IPS DF 6.9 (cell line): ENCODE measurements around the gene CCDC195.
"Not testable (repeated sequence)": the region's sequence is repeated elsewhere in the genome, so short reads cannot be mapped to it uniquely, and the experiment has no call there.

Experiments
- DNase-seq: peaks from one replicate; pipeline ENCODE4 v3.0.0-alpha.2; 2013; ENCODE audit warnings: low read depth, low spot score
- H3K27ac ChIP-seq: one replicate; pipeline ENCODE4 v1.5.1; 2013; ENCODE audit warnings: low read length, control low read depth
- H3K27me3 ChIP-seq: 2 replicates; pipeline ENCODE4 v1.6.1; 2013; ENCODE audit warnings: mild to moderate bottlenecking, low read length; ENCODE audit not compliant: control insufficient read depth, insufficient read depth
- H3K36me3 ChIP-seq: 2 replicates; pipeline ENCODE4 v1.6.1; 2013; ENCODE audit warnings: low read length; ENCODE audit not compliant: control insufficient read depth, insufficient read depth
- H3K4me1 ChIP-seq: 2 replicates; pipeline ENCODE4 v1.6.1; 2013; ENCODE audit warnings: low read length; ENCODE audit not compliant: control insufficient read depth, insufficient read depth
- H3K4me3 ChIP-seq: 2 replicates; pipeline ENCODE4 v1.5.1; 2013; ENCODE audit warnings: mild to moderate bottlenecking, low read length
- H3K9me3 ChIP-seq: 2 replicates; pipeline ENCODE4 v1.6.1; 2013; ENCODE audit warnings: low read length, inconsistent platforms; ENCODE audit not compliant: control insufficient read depth, insufficient read depth
- WGBS: extraction: QIAGEN DNeasy Blood & Tissue Kit; methylation state at CpG from one replicate; pipeline ENCODE4 v1.1.7; 2013; ENCODE audit warnings: mixed read lengths, missing lambda C conversion rate; ENCODE audit not compliant: insufficient read length, insufficient coverage; 5-methylcytosine and 5-hydroxymethylcytosine counted together

Gene CCDC195

GRCh38 chr2:224663322-224663721 is 52.8 kb downstream of the CCDC195 start:
- H3K36me3 ChIP-seq, H3K9me3 ChIP-seq, H3K27ac ChIP-seq, H3K4me1 ChIP-seq, H3K27me3 ChIP-seq, H3K4me3 ChIP-seq, DNase-seq: not testable (repeated sequence)
- no CpG with 5 or more reads among the region's 2 CpGs for WGBS

GRCh38 chr2:224661708-224662107 is 54.5 kb downstream of the CCDC195 start:
- not testable (repeated sequence) for H3K4me1 ChIP-seq, H3K27ac ChIP-seq, H3K4me3 ChIP-seq, DNase-seq, H3K36me3 ChIP-seq, H3K9me3 ChIP-seq, H3K27me3 ChIP-seq
- WGBS, result no CpG with 5 or more reads among the region's 5 CpGs

GRCh38 chr2:224659714-224660113 is 56.5 kb downstream of the CCDC195 start:
- WGBS, result no CpG with 5 or more reads among the region's 6 CpGs
- Histone ChIP-seq H3K9me3 (peaks cover 1% of the 10 kb centered on the region; the same call in 1 of the 2 replicates), H3K27ac (no peak overlapping the region), H3K4me3 (no peak overlapping the region), H3K4me1 (no peaks in the 10 kb centered on the region), H3K36me3 (no peaks in the 10 kb centered on the region), H3K27me3 (no peaks in the 10 kb centered on the region)
- no peak for DNase-seq

GRCh38 chr2:224658780-224659405 is 57.3 kb downstream of the CCDC195 start:
- Histone ChIP-seq H3K36me3 (no peaks in the 10 kb centered on the region), H3K4me1 (no peaks in the 10 kb centered on the region), H3K27ac (no peak overlapping the region), H3K9me3 (peaks cover 1% of the 10 kb centered on the region; the same call in 1 of the 2 replicates), H3K27me3 (no peaks in the 10 kb centered on the region), H3K4me3 (no peak overlapping the region)
- DNase-seq, result no peak

- Histone ChIP-seq H3K4me3 (no peak overlapping the region), H3K9me3 (peaks cover 1% of the 10 kb centered on the region; the same call in 1 of the 2 replicates), H3K27me3 (no peaks in the 10 kb centered on the region), H3K4me1 (no peaks in the 10 kb centered on the region), H3K36me3 (no peaks in the 10 kb centered on the region), H3K27ac (no peak overlapping the region)
- WGBS, result no CpG with 5 or more reads among the region's 5 CpGs
- DNase-seq, result no peak
Measured at GRCh38 chr2:224657349-224657748, 58.8 kb downstream of the CCDC195 start.

- no peaks in the 10 kb centered on the region for H3K4me1 ChIP-seq
- WGBS, result no CpG with 5 or more reads among the region's 26 CpGs
- H3K27ac ChIP-seq, result no peak overlapping the region
- H3K4me3 ChIP-seq, result no peak overlapping the region
- no peaks in the 10 kb centered on the region for H3K27me3 ChIP-seq
- DNase-seq, result no peak
- H3K36me3 ChIP-seq, result no peaks in the 10 kb centered on the region
- no peaks in the 10 kb centered on the region; the same call in 1 of the 2 replicates for H3K9me3 ChIP-seq
Measured at GRCh38 chr2:224655006-224655537, 61.1 kb downstream of the CCDC195 start.
